Measurements from ENCODE around the gene ERC2.

Gene ERC2

DNA sequence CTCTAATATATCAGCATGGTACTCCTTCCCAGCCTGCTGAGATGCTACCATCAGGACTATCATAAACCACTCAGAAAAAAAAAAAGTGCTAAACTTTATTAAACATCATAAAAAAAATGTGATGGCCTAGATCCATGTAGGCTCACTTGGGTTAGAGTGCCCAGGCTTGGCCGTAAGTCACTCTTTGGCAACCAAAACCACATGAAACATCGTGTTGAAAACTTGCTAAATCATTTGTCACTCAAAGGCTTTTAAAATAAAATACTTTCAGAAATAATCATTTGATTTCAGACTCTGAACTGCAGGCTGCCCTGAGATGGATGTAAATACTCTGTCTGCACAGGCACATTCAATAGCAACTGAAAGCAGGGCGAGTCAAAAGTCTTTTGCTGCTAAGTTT, 902.7 kb downstream of the ERC2 start:
- peaks cover 4% of the 10 kb centered on the region for H3K4me1 ChIP-seq
- no peaks in the 10 kb centered on the region for H3K9me3 ChIP-seq (ENCODE audit: control insufficient read depth, low read length)
- H3K36me3 ChIP-seq (ENCODE audit: control insufficient read depth, insufficient read depth, low read length): no peaks in the 10 kb centered on the region
- no peak overlapping the region for H3K4me2 ChIP-seq (ENCODE audit: low read length)
- H2AFZ ChIP-seq: no peak overlapping the region
- no peak overlapping the region for H3K9ac ChIP-seq
- TF ChIP-seq, protein P1, sequence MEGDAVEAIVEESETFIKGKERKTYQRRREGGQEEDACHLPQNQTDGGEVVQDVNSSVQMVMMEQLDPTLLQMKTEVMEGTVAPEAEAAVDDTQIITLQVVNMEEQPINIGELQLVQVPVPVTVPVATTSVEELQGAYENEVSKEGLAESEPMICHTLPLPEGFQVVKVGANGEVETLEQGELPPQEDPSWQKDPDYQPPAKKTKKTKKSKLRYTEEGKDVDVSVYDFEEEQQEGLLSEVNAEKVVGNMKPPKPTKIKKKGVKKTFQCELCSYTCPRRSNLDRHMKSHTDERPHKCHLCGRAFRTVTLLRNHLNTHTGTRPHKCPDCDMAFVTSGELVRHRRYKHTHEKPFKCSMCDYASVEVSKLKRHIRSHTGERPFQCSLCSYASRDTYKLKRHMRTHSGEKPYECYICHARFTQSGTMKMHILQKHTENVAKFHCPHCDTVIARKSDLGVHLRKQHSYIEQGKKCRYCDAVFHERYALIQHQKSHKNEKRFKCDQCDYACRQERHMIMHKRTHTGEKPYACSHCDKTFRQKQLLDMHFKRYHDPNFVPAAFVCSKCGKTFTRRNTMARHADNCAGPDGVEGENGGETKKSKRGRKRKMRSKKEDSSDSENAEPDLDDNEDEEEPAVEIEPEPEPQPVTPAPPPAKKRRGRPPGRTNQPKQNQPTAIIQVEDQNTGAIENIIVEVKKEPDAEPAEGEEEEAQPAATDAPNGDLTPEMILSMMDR (IDR thresholded peaks at IDR 0.05): no peak
- no peaks in the 10 kb centered on the region for H3K79me2 ChIP-seq
- no peak overlapping the region for H3K4me3 ChIP-seq (ENCODE audit: low read depth, low read length)
- H3K27me3 ChIP-seq (ENCODE audit: control insufficient read depth, insufficient read depth, low read length): no peaks in the 10 kb centered on the region
- no peak overlapping the region for H3K27ac ChIP-seq

DNA sequence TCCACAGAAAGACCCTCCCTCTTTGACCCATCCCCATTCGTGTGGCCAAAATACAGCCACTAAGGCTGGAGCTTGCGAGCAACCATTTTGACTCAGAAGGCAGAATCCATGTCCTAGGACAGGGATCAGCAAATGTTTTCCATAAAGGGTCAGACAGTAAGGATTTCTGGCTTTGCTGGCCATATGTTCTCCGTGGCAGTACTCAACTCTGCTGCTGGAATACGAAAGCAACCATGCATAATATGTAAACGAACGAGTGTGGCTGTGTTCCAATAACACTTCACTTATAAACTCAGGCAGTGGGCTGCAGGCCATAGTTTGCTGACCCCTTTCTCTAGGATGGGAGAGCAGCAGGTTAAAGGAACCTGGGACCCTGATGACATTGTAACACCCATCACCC, 903.5 kb downstream of the ERC2 start:
- H2AFZ ChIP-seq: no peak overlapping the region
- TF ChIP-seq, protein P1 (IDR thresholded peaks at IDR 0.05): no peak
- H3K27ac ChIP-seq: no peak overlapping the region
- no peaks in the 10 kb centered on the region for H3K9me3 ChIP-seq (ENCODE audit: control insufficient read depth, low read length)
- H3K36me3 ChIP-seq (ENCODE audit: control insufficient read depth, insufficient read depth, low read length): no peaks in the 10 kb centered on the region
- no peak overlapping the region for H3K4me2 ChIP-seq (ENCODE audit: low read length)
- H3K4me1 ChIP-seq: peaks cover 4% of the 10 kb centered on the region
- H3K79me2 ChIP-seq: no peaks in the 10 kb centered on the region
- no peaks in the 10 kb centered on the region for H3K27me3 ChIP-seq (ENCODE audit: control insufficient read depth, insufficient read depth, low read length)
- no peak overlapping the region for H3K4me3 ChIP-seq (ENCODE audit: low read depth, low read length)
- H3K9ac ChIP-seq: no peak overlapping the region

DNA sequence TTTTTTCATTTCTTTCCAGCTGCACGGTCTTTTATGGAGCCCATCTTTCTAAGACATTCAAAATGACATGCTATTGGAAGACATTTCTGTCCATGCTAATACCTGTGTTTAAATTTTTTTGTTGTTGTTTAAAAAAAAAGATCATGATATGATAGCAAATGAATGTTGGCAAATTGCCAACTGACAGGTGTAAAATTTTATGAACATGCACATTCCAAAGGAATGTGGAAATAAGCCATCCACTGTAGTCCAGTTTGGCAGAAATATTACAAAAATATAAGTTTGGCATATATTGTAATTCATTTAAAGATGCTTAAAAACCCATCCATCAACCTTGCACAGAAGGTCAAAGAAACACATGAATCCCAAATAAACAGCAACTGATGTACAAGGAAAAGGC, 905.6 kb downstream of the ERC2 start:
- Histone ChIP-seq H3K4me3 (ENCODE audit: low read depth, low read length) (no peak overlapping the region), H3K9ac (no peak overlapping the region)

DNA sequence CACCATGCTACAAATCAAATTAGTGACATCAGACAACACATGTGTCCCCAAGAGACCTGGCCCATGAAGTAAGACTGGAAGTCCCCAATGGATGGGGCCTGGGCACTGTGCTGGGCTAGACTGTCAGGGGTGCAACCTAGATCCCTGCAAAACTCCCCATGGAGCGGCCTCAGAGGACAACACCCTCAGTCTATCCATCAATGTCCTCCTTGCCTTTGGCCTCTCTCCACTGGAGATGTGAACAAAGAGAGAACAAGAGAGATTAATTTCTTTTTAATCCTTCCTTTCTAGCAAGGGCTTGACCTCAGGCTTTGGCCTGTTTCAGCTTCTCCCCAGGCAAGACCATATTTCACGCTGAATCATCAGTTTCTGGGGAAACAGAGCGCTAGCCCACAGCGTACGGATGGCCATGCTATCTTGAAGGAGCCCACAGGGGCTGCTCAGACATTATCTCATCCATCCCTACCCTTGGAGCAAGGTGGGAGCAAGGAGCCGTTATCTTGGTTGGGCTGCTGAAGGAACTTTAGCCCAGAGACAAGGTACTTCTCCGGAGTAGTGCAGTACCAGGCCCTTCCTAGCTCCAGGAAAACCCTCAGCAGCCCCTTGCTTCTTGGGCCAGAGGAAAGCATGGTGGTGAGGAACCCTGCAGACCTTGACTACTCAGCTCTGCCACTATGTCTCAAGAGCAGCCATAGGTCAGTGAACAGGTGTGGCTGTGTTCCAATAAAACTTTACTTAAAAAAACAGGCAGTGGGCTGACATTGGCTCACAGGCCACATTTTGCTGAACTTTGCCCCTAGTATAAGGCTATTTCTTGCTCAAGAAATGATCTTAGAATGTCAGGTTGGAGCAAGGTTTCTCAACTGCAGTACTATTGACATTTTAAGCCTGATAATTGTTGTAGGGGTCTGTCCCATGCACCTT, 908.5 kb downstream of the ERC2 start:
- no peak overlapping the region for H3K9ac ChIP-seq
- H3K9me3 ChIP-seq (ENCODE audit: control insufficient read depth, low read length): no peaks in the 10 kb centered on the region
- no peaks in the 10 kb centered on the region for H3K27me3 ChIP-seq (ENCODE audit: control insufficient read depth, insufficient read depth, low read length)
- no peak overlapping the region for H3K27ac ChIP-seq
- H3K36me3 ChIP-seq (ENCODE audit: control insufficient read depth, insufficient read depth, low read length): no peaks in the 10 kb centered on the region
- no peaks in the 10 kb centered on the region for H3K79me2 ChIP-seq
- H3K4me2 ChIP-seq (ENCODE audit: low read length): no peak overlapping the region
- TF ChIP-seq, protein P1 (IDR thresholded peaks at IDR 0.05): no peak
- no peak overlapping the region for H3K4me3 ChIP-seq (ENCODE audit: low read depth, low read length)
- no peak overlapping the region for H2AFZ ChIP-seq
- H3K4me1 ChIP-seq: peaks cover 6% of the 10 kb centered on the region

More for the DNA sequence above, 905.6 kb downstream of the ERC2 start:
- Histone ChIP-seq H3K9me3 (ENCODE audit: control insufficient read depth, low read length) (no peaks in the 10 kb centered on the region), H3K4me2 (ENCODE audit: low read length) (no peak overlapping the region), H3K27me3 (ENCODE audit: control insufficient read depth, insufficient read depth, low read length) (no peaks in the 10 kb centered on the region), H3K36me3 (ENCODE audit: control insufficient read depth, insufficient read depth, low read length) (no peaks in the 10 kb centered on the region), H3K4me1 (peaks cover 4% of the 10 kb centered on the region), H3K27ac (no peak overlapping the region), H2AFZ (no peak overlapping the region), H3K79me2 (no peaks in the 10 kb centered on the region)
- TF ChIP-seq, protein P1 (IDR thresholded peaks at IDR 0.05): no peak

DNA sequence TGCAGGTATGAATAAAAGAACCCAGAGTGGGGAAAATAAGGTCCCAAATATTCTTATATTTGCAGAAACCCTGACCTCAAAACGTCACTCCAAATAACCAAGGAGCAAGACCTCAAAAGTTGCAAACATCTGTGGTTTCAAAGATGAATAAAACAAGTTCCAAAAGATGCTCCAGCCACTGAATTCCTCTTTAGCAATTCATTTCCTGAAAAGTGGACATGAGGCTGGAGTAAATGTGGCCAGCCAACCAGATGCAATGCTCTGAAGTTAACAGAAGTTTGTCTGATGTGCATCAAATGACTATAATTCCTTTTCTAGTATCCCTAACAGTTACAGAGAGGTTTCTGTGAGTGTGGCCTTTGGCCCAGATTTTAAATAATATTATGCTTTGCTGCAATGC, 910.0 kb downstream of the ERC2 start:
- Histone ChIP-seq H3K4me3 (ENCODE audit: low read depth, low read length) (no peak overlapping the region), H3K9me3 (ENCODE audit: control insufficient read depth, low read length) (no peaks in the 10 kb centered on the region), H3K36me3 (ENCODE audit: control insufficient read depth, insufficient read depth, low read length) (no peaks in the 10 kb centered on the region), H3K4me2 (ENCODE audit: low read length) (no peak overlapping the region), H3K27ac (no peak overlapping the region), H3K9ac (no peak overlapping the region), H3K79me2 (no peaks in the 10 kb centered on the region), H2AFZ (no peak overlapping the region), H3K4me1 (peaks cover 2% of the 10 kb centered on the region), H3K27me3 (ENCODE audit: control insufficient read depth, insufficient read depth, low read length) (no peaks in the 10 kb centered on the region)
- TF ChIP-seq, protein P1 (IDR thresholded peaks at IDR 0.05): no peak
